GM21576 (cell line): ENCODE data around the gene MS4A6A.
"Not testable (repeated sequence)": the region's sequence is repeated elsewhere in the genome, so short reads cannot be mapped to it uniquely, and the experiment has no call there.

Experiments used
- ATAC-seq: cut with Tn5 transposase; IDR thresholded peaks from one replicate; pipeline ENCODE4 v1.9.1; 2021; ENCODE audit warnings: mild to moderate bottlenecking, moderate library complexity; ENCODE audit not compliant: unreplicated experiment

Gene MS4A6A

DNA sequence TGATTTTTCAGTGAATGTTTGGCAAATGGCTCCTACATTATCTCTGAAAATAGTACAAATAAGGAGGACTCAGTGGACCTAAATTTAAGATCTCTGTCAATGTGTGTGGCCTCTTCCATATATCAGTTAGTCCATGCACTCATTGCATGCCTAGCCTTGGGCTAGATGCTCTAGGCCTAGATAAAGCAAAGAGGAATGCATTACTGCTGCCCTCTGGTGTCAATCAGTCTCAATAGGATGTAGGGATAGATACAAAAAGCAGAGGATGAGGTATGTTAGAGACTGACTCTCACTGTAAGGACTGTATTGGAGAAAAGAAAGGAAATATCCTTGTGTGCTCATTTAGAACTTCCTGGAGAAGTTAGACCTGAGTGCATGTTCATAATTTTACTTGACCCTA is 52.4 kb downstream of the MS4A6A start:
- no peak for ATAC-seq

DNA sequence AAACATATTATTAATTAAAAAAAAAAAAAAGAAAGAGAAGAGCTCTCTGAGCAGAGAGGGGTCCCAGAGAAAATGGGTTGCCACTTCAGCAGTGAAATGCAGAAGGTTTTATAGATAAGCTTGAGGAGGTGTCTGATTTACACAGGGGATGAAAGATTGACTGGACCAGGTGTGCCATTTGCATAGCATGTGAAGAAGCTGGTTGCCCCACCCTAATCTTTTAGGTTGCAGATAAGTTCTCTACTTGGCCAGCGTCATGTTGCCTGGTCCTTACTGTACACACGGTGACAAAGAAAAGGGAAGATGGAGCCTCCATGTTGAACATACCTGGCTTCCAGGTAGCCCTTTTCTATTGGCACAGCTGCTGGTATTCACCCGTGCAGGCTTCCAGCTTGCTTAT is 53.0 kb downstream of the MS4A6A start:
- ATAC-seq, result no peak

DNA sequence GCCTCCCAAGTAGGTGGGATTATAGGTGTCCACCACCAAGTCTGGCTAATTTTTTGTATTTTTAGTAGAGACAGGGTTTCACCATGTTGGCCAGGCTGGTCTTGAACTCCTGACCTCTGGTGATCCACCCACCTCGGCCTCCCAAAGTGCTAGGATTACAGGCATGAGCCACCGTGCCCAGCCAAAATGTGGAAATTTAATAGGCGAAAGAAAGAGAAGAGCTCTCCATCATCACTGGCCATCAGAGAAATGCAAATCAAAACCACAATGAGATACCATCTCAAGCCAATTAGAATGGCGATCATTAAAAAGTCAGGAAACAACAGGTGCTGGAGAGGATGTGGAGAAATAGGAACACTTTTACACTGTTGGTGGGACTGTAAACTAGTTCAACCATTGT is 54.0 kb downstream of the MS4A6A start:
- ATAC-seq, result not testable (repeated sequence)

DNA sequence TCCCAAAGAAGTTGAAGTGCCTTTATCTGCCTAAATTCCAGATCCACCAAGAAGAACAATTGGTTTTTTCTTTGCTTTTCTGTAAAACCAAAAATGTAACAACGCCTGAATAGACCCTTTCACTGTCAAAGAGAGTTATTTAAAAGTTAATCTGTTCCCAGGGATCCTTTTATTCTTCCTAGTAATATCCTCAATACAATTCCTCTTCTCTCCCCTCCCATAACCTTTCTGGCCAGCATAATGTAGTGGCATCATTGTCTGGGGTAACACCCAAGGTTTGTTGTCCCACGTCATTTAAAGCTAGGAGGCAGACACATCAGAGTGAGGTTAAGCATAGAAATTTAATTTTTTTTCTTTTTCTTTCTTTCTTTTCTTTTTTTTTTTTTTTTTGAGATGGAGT is 54.5 kb downstream of the MS4A6A start:
- ATAC-seq, result no peak

DNA sequence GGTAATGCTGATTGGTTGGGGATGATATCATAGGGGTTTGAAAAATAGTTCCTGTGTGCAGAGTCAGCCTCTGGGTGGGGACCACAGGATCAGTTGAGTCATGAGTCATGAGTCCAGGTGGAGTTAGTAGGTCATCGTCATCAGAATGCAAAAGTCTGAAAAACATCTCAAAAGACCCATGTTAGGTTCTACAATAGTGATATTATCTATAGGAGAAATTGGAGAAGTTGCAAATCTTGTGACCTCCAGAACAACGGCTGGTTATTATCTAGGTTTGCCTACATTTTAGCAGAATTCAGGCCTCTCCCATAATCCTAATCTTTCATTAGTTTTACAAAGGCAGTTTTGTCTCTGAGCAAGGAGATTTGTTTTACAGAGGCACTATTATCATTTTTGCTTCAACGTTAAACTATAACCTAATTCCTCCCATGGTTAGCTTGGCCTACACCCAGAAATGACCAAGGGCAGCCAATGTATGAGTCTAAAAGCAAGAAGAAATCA is 55.5 kb downstream of the MS4A6A start:
- no peak for ATAC-seq

DNA sequence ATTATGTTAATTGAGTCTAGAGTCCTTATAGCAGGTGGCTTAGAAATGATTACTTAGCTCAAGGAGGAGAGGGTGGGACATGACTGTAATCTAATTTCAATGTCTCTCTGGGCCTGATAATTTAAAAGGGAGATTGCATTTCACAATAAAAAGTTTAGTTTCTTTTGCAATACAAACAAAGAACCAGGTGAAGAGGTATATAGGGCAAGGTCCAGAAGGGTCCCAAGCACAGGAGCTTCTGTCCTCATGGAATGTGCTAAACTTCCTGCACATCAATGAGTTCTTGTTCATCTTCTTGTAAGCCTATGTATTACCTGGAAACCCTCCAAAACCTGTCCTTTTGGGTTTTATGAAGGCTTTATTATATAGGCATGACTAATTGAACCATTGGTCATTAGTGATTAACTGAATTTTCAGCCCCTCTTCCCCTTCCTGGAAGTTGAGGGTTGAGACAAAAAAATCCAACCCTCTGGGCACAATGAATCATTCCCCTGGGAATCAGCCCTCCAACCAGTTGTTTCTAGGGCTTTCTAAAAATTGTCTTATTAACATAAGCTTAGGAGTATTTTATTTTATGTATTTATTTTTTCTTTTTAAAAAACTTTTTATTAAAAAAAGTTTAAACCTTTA is 56.8 kb downstream of the MS4A6A start:
- no peak for ATAC-seq

DNA sequence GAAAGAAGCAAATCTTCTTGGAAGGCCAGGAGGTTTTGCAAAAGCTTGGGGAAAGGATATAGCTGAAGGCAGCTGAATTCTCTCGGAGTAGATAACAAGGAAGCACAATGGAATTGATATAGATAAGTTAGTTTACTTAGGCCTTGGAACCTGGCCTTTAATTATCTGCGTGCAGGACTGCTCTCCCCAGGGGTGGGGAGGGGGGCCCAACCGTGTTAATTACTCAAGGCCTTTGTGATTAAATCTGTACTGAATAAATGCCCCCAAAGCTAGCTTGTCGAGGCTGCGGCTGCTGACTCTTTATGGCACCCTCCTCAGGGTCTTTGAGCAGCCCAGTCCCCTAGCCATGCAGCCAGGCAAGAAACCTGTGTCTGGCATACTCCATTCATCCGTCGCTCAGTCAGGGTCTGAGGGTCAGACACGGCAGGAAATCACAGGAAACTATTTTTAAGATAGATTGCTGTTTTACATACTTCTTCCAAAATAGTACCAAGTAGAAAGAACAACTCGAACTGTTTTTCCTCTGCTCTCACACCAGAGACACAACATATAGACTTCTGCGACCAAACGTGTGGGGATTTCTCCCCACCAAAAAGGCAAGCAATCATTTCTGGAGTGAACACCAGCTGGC is 58.0 kb downstream of the MS4A6A start:
- no peak for ATAC-seq
